Chondrocyte (in vitro differentiated cells): ENCODE results near the gene GPR17. TPM values are rescaled to one million over a fixed set of nuclear protein-coding genes. Genes with fewer than 3 reads are reported as not detected.

ENCODE experiments used
- DNase-seq: peaks from one replicate; pipeline ENCODE4 v3.0.0; 2021; ENCODE audit warnings: mixed read lengths, low spot score
- H3K27ac Mint-ChIP-seq: one replicate; pipeline ENCODE4 v1.8.0; 2021; ENCODE audit warnings: mild to moderate bottlenecking, moderate library complexity, mixed read lengths; ENCODE audit not compliant: unreplicated experiment
- H3K27me3 Mint-ChIP-seq: 2 replicates; pipeline ENCODE4 v1.8.0; 2021; ENCODE audit warnings: low read depth, mixed read lengths
- H3K36me3 Mint-ChIP-seq: 2 replicates; pipeline ENCODE4 v1.8.0; 2021; ENCODE audit warnings: low read depth, mixed read lengths
- H3K4me1 Mint-ChIP-seq: 2 replicates; pipeline ENCODE4 v1.8.0; 2021; ENCODE audit warnings: low read depth, mild to moderate bottlenecking, mixed read lengths
- H3K4me3 Mint-ChIP-seq: one replicate; pipeline ENCODE4 v1.8.0; 2021; ENCODE audit warnings: mild to moderate bottlenecking, moderate library complexity, mixed read lengths; ENCODE audit not compliant: unreplicated experiment
- H3K9me3 Mint-ChIP-seq: 2 replicates; pipeline ENCODE4 v1.8.0; 2021; ENCODE audit warnings: low read depth, mixed read lengths
- total RNA-seq: library from RNA; stranded (reverse); gene quantifications from 3 replicates; pipeline ENCODE4 v1.2.1, GENCODE V29; 2021
- TF ChIP-seq, protein P1 (sequence below): fragments of 200-600 bp; sonication (generic); IDR thresholded peaks from 2 replicates; pipeline ENCODE4 v1.5.0; 2021; ENCODE audit warnings: antibody characterized with exemption, mild to moderate bottlenecking, moderate library complexity

GPR17 gene
- total RNA-seq, 1 donor from 2014 or later = not detected

DNA sequence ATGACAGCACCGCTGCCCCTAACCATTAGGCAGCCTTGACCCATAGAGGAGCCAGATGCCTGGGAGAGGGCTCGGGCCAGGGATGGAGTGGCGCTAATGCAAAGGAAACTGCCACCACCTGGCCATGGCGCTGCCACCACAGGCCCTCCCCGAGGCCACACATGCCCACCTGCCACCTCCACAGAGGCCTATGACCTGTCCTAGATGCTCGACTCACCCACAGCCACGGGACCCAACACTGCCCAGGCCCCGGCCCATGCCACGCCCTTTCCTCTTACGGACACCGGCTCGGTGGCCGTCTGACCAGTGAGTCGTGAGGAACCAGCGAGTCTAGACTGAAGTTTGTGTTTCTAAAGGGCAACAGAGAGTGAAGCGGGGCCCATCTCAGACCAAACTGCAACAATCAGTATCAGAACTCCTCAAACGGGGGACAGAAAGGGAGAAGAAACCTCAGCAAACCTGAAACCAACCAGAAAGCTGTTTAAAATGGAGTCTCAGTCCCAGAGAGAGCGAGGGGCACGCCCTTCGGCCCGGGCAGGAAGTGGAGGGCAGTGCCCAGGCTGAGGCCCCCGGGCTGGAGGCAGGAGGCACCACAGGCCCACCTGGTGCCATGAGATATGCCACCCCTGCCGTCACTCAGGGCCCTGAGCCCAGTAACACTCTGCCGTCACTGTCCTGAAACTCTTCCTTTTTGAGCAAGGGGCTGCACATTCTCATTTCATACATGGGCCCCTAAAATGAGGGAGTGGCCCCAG, 711 bp downstream of the GPR17 start:
- H3K4me3 Mint-ChIP-seq = no peak overlapping the region

DNA sequence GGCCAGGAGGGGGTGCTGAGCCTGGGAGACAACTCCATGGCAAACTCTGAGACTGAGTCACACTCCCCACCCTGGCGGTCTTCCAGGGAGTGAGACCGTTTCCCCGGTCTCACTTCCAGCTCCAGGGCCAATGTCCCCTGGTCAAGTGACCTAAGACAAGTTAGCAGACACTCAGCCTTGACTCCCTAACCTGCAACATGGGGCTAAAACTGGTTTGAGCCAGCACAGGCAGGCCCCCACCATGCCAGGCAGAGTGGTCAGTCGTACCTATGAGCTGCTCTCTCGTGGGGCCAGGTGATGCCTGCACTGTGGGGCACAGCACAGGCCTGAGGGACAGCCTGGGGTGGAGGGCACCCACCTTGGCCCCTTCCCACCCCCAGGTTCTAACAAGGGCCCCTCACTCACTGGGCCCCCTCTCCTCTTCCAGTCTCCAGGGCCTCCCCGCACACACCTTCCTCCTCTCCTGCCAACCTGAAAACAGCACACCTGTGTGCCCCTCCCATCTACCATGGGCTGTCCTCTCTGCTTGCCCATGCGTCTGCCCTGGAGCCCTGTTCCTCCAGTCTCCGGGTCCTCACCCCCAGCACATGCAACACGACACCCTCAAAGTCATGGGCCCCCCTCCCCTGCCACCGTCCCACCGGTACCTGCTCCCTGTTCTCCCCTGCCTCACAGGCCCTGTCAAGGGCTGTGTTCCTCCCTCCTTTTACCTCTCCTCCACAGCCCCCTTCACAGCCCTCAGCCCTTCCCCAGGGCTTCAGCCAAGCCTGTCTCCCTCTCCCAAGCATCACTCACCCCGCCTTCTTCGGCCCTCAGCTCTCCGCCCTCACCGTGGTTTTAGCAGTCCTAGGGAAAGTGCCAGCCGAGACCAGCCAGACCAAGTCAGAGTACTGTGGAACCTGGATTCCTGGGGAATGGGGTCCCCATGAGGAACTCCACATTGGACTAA, 1.6 kb downstream of the GPR17 start:
- peaks cover 11% of the 10 kb centered on the region for H3K36me3 Mint-ChIP-seq
- TF ChIP-seq, protein P1, sequence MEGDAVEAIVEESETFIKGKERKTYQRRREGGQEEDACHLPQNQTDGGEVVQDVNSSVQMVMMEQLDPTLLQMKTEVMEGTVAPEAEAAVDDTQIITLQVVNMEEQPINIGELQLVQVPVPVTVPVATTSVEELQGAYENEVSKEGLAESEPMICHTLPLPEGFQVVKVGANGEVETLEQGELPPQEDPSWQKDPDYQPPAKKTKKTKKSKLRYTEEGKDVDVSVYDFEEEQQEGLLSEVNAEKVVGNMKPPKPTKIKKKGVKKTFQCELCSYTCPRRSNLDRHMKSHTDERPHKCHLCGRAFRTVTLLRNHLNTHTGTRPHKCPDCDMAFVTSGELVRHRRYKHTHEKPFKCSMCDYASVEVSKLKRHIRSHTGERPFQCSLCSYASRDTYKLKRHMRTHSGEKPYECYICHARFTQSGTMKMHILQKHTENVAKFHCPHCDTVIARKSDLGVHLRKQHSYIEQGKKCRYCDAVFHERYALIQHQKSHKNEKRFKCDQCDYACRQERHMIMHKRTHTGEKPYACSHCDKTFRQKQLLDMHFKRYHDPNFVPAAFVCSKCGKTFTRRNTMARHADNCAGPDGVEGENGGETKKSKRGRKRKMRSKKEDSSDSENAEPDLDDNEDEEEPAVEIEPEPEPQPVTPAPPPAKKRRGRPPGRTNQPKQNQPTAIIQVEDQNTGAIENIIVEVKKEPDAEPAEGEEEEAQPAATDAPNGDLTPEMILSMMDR = no peak
- no peaks in the 10 kb centered on the region for H3K27me3 Mint-ChIP-seq

More for the DNA sequence above, 711 bp downstream of the GPR17 start:
- H3K9me3 Mint-ChIP-seq = no peaks in the 10 kb centered on the region
- TF ChIP-seq, protein P1 = no peak
- peaks cover 5% of the 10 kb centered on the region for H3K36me3 Mint-ChIP-seq
- DNase-seq = no peak
- H3K4me1 Mint-ChIP-seq = peaks cover 44% of the 10 kb centered on the region
- peak overlapping the region; percentile 88 for H3K27ac Mint-ChIP-seq
- H3K27me3 Mint-ChIP-seq = no peaks in the 10 kb centered on the region

DNA sequence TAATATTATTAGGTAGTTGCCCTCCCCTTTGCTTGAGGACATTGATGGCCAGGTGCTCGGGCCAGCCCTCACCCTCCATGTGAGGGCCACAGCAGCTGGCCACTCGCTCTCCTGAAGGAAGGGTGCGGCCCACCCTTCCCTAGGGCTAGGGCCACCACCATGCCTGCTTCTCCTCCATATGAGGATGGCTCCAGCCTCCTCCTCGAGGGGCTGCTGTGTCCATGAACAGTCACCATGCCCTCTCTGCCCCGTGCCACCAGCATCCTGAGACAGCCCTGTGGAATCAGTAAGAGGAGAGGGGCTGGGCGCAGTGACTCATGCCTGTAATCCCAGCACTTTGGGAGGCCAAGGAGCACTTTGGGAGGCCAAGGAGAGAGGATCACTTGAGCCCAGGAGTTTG, 2.4 kb downstream of the GPR17 start:
- Mint-ChIP-seq H3K9me3 (no peaks in the 10 kb centered on the region), H3K27ac (no peak overlapping the region)

More for the DNA sequence above, 1.6 kb downstream of the GPR17 start:
- H3K4me3 Mint-ChIP-seq = no peak overlapping the region
- peaks cover 52% of the 10 kb centered on the region for H3K4me1 Mint-ChIP-seq
- H3K27ac Mint-ChIP-seq = peak overlapping the region; percentile 66
- no peak for DNase-seq
- no peaks in the 10 kb centered on the region for H3K9me3 Mint-ChIP-seq

DNA sequence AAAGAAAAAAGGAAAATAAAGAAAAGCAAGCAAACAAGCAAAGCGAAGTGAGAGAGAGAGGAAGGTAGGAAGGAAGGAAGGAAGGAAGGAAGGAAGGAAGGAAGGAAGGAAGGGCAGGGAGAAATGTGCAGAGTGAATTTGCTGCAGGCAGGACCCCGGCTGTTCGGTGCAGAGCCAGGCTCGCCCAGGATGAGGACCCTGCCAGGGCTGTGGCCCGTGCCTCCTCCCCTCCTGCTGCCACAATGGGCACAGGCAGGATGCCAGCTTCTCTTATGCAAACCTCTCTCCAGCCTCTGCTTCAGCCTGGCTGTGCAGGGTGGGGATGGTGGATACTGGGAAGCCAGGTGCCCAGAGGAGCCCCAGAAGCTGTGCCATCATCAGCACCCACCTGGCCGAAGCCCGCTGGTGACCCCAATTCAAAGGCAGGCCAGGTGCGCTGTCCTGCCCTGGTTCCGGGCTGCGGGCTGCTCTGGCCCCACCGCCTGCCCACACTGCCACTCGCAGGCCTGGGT, 3.2 kb downstream of the GPR17 start:
- H3K9me3 Mint-ChIP-seq = no peaks in the 10 kb centered on the region
- TF ChIP-seq, protein P1 = no peak
- no peak overlapping the region for H3K4me3 Mint-ChIP-seq
- H3K27ac Mint-ChIP-seq = no peak overlapping the region
- H3K4me1 Mint-ChIP-seq = peaks cover 49% of the 10 kb centered on the region
- H3K27me3 Mint-ChIP-seq = no peaks in the 10 kb centered on the region
- no peak for DNase-seq
- peaks cover 18% of the 10 kb centered on the region for H3K36me3 Mint-ChIP-seq

More for the DNA sequence above, 2.4 kb downstream of the GPR17 start:
- no peak for DNase-seq
- TF ChIP-seq, protein P1 = no peak
- H3K4me1 Mint-ChIP-seq = peaks cover 54% of the 10 kb centered on the region
- H3K27me3 Mint-ChIP-seq = no peaks in the 10 kb centered on the region
- H3K36me3 Mint-ChIP-seq = peaks cover 13% of the 10 kb centered on the region
- no peak overlapping the region for H3K4me3 Mint-ChIP-seq

DNA sequence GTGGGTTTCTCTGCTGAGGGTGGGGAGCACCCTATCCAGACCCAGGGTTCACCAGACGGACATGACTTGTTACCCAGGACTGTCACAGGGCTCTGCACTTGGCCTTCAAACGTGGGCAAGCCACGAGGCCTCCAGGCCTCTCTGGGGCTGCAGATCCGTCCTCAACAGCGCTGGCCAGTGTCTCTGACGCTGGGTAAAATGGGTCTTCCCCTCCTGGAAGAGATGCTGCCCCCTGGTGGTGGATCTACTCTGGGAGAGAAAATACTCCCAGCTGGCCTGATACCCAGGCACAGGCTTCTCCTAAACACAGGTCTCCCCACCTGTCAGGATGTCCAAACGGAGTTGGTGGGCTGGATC, 3.7 kb downstream of the GPR17 start:
- Mint-ChIP-seq H3K27ac (peak overlapping the region; percentile 81), H3K27me3 (no peaks in the 10 kb centered on the region), H3K36me3 (peaks cover 18% of the 10 kb centered on the region), H3K4me3 (no peak overlapping the region), H3K9me3 (no peaks in the 10 kb centered on the region), H3K4me1 (peaks cover 49% of the 10 kb centered on the region)
- DNase-seq = no peak
- TF ChIP-seq, protein P1 = peak; percentile 91
